ENCODE data around the gene CCDC97.
"Not testable (repeated sequence)": the region's sequence is repeated elsewhere in the genome, so short reads cannot be mapped to it uniquely, and the experiment has no call there.

The CCDC97 gene

GRCh38 chr19:41366089-41366488 lies 56.1 kb downstream of the CCDC97 start:
- DNase-seq (ENCODE audit: low read depth, low spot score) = no peak
- H3K4me3 ChIP-seq = no peak overlapping the region
- H3K36me3 ChIP-seq (ENCODE audit: insufficient read depth, low read length) = no peaks in the 10 kb centered on the region
- H3K9ac ChIP-seq (ENCODE audit: insufficient read length) = no peak overlapping the region
- H3K27ac ChIP-seq = no peak overlapping the region
- no peak for TF ChIP-seq FOXP2 (optimal IDR thresholded peaks at IDR 0.05; ENCODE audit: control extremely low read depth, extremely low read length, insufficient read depth)
- no peak for TF ChIP-seq POLR2AphosphoS5 (IDR thresholded peaks at IDR 0.05; ENCODE audit: borderline replicate concordance, low read depth, low read length)
- TF ChIP-seq EZH2 (IDR thresholded peaks at IDR 0.05) = no peak
- H3K9me3 ChIP-seq (ENCODE audit: low read depth, low read length) = no peaks in the 10 kb centered on the region

DNA sequence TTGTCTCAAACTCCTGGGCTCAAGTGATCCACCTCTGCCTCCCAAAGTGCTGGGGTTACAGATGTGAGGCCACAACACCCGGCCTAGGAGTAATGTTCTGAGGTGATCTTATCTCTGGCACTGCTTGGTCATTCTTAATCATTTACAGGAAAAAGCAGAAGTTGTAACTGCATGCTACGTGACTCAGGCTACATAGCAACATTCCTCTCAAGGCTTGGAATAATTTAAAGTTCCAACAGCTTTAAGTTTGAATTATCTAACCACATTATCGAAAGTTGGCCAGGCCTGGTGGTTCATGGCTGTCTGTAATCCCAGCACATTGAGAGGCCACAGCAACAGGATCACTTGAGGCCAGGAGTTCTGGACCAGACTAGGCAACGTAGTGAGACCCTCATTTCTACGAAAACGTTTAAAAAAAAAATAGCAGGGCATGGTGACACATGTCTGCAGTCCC lies 57.9 kb downstream of the CCDC97 start:
- DNase-seq (ENCODE audit: low read depth, low spot score) = no peak
- no peak for TF ChIP-seq FOXP2 (optimal IDR thresholded peaks at IDR 0.05; ENCODE audit: control extremely low read depth, extremely low read length, insufficient read depth)
- TF ChIP-seq POLR2AphosphoS5 (IDR thresholded peaks at IDR 0.05; ENCODE audit: borderline replicate concordance, low read depth, low read length) = no peak
- no peak for TF ChIP-seq EZH2 (IDR thresholded peaks at IDR 0.05)
- no peaks in the 10 kb centered on the region for H3K9me3 ChIP-seq (ENCODE audit: low read depth, low read length)
- no peak overlapping the region for H3K4me3 ChIP-seq
- H3K9ac ChIP-seq (ENCODE audit: insufficient read length) = no peak overlapping the region
- H3K27ac ChIP-seq = no peak overlapping the region; the same call in 1 of the 2 replicates
- H3K36me3 ChIP-seq (ENCODE audit: insufficient read depth, low read length) = no peaks in the 10 kb centered on the region

DNA sequence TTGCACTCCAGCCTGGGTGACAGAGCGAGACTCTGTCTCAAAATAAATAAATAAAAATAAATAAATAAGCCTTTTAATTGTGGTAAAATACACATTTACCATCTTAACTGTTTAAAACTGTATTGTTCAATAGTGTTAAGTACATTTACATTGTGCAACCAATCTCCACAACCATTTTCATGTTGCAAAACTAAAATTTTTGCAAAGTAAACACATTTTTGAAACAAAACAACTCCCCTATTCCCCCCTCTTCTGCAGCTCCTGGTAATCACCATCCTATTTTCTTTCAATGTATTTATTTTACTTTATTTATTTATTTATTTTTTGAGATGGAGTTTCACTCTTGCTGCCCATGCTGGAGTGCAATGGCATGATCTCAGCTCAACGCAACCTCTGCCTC lies 59.8 kb downstream of the CCDC97 start:
- H3K27ac ChIP-seq = no peak overlapping the region
- H3K9me3 ChIP-seq (ENCODE audit: low read depth, low read length) = no peaks in the 10 kb centered on the region
- TF ChIP-seq EZH2 (IDR thresholded peaks at IDR 0.05) (no peak), POLR2AphosphoS5 (IDR thresholded peaks at IDR 0.05; ENCODE audit: borderline replicate concordance, low read depth, low read length) (no peak), FOXP2 (optimal IDR thresholded peaks at IDR 0.05; ENCODE audit: control extremely low read depth, extremely low read length, insufficient read depth) (no peak)

GRCh38 chr19:41371119-41371518 lies 61.1 kb downstream of the CCDC97 start:
- H3K9ac ChIP-seq (ENCODE audit: insufficient read length); H3K4me3 ChIP-seq; H3K36me3 ChIP-seq (ENCODE audit: insufficient read depth, low read length); DNase-seq (ENCODE audit: low read depth, low spot score); H3K9me3 ChIP-seq (ENCODE audit: low read depth, low read length); H3K27ac ChIP-seq: not testable (repeated sequence)

More for the DNA sequence above, 59.8 kb downstream of the CCDC97 start:
- no peak overlapping the region for H3K4me3 ChIP-seq
- no peak overlapping the region for H3K9ac ChIP-seq (ENCODE audit: insufficient read length)
- no peaks in the 10 kb centered on the region for H3K36me3 ChIP-seq (ENCODE audit: insufficient read depth, low read length)
- DNase-seq (ENCODE audit: low read depth, low spot score) = no peak

GRCh38 chr19:41371541-41371940 lies 61.6 kb downstream of the CCDC97 start:
- no peak for TF ChIP-seq POLR2AphosphoS5 (IDR thresholded peaks at IDR 0.05; ENCODE audit: borderline replicate concordance, low read depth, low read length)
- TF ChIP-seq EZH2 (IDR thresholded peaks at IDR 0.05) = no peak
- no peak for TF ChIP-seq FOXP2 (optimal IDR thresholded peaks at IDR 0.05; ENCODE audit: control extremely low read depth, extremely low read length, insufficient read depth)
- Histone ChIP-seq H3K9ac (ENCODE audit: insufficient read length) (no peak overlapping the region), H3K4me3 (no peak overlapping the region), H3K9me3 (ENCODE audit: low read depth, low read length) (no peaks in the 10 kb centered on the region), H3K27ac (no peak overlapping the region), H3K36me3 (ENCODE audit: insufficient read depth, low read length) (no peaks in the 10 kb centered on the region)
- no peak for DNase-seq (ENCODE audit: low read depth, low spot score)

GRCh38 chr19:41372501-41372900 lies 62.5 kb downstream of the CCDC97 start:
- TF ChIP-seq EZH2 (IDR thresholded peaks at IDR 0.05) (no peak), FOXP2 (optimal IDR thresholded peaks at IDR 0.05; ENCODE audit: control extremely low read depth, extremely low read length, insufficient read depth) (no peak), POLR2AphosphoS5 (IDR thresholded peaks at IDR 0.05; ENCODE audit: borderline replicate concordance, low read depth, low read length) (no peak)

GRCh38 chr19:41373993-41374392 lies 64.0 kb downstream of the CCDC97 start:
- H3K27ac ChIP-seq = peak overlapping the region; percentile 85

More at GRCh38 chr19:41372501-41372900, 62.5 kb downstream of the CCDC97 start:
- Histone ChIP-seq H3K9ac (ENCODE audit: insufficient read length) (no peak overlapping the region), H3K9me3 (ENCODE audit: low read depth, low read length) (no peaks in the 10 kb centered on the region), H3K27ac (peak overlapping the region; percentile 46; the same call in 1 of the 2 replicates), H3K4me3 (no peak overlapping the region), H3K36me3 (ENCODE audit: insufficient read depth, low read length) (no peaks in the 10 kb centered on the region)
- no peak for DNase-seq (ENCODE audit: low read depth, low spot score)

More at GRCh38 chr19:41373993-41374392, 64.0 kb downstream of the CCDC97 start:
- Histone ChIP-seq H3K4me3 (peak overlapping the region; percentile 21), H3K9ac (ENCODE audit: insufficient read length) (no peak overlapping the region), H3K36me3 (ENCODE audit: insufficient read depth, low read length) (no peaks in the 10 kb centered on the region), H3K9me3 (ENCODE audit: low read depth, low read length) (no peaks in the 10 kb centered on the region)
- no peak for DNase-seq (ENCODE audit: low read depth, low spot score)
- TF ChIP-seq EZH2 (IDR thresholded peaks at IDR 0.05) = no peak
- peak; percentile 41; the same call in 1 of the 2 replicates for TF ChIP-seq POLR2AphosphoS5 (IDR thresholded peaks at IDR 0.05; ENCODE audit: borderline replicate concordance, low read depth, low read length)

All from SK-N-MC (cell line).